ENCODE data around the gene TMEM150C.

DNA sequence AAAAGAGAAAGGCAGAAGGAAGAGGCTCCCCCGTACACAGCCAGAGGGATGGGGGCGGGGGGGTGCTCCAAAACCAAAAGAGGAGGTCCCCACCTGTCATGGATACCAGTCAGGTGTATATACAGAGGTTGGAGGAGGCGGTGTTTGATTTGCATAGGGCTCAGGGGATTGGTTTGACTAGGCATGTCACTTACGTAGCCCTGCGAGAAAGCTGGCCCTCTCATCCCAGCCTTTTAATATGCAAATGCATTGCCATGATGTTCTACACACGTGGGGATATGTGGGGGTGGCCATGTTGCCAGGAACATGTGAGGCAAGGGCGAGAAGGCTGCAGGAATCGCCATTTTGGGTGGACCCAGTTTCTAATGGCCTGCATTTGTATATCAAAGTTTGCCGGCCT is 38.6 kb downstream of the TMEM150C start:
- TF ChIP-seq, protein P1, sequence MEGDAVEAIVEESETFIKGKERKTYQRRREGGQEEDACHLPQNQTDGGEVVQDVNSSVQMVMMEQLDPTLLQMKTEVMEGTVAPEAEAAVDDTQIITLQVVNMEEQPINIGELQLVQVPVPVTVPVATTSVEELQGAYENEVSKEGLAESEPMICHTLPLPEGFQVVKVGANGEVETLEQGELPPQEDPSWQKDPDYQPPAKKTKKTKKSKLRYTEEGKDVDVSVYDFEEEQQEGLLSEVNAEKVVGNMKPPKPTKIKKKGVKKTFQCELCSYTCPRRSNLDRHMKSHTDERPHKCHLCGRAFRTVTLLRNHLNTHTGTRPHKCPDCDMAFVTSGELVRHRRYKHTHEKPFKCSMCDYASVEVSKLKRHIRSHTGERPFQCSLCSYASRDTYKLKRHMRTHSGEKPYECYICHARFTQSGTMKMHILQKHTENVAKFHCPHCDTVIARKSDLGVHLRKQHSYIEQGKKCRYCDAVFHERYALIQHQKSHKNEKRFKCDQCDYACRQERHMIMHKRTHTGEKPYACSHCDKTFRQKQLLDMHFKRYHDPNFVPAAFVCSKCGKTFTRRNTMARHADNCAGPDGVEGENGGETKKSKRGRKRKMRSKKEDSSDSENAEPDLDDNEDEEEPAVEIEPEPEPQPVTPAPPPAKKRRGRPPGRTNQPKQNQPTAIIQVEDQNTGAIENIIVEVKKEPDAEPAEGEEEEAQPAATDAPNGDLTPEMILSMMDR (conservative IDR thresholded peaks at IDR 0.05; ENCODE audit: low read length) = no peak
- no peak for TF ChIP-seq EZH2phosphoT487 (IDR thresholded peaks at IDR 0.05; ENCODE audit: borderline replicate concordance)

Measured in Loucy (cell line).